Measurements from ENCODE around the gene TTYH3.

DNA sequence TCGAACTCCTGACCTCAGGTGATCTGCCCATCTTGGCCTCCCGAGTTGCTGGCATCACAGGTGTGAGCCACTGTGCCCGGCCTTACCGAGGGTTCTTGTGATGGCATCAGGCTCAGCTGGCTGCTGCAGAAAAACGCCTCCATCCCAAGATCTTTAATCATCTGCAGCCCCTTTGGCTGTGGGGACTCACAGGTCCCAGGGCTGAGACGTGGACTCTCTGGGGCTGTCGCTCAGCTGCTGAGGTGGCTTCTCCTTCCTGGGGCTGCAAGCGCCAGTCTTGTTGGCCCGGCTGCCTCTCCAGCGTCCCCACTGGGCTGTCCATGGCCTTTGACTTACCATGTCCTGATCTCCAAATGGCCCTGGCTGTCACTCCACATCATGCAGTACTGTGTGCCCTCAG, 76.3 kb downstream of the TTYH3 start:
- TF ChIP-seq, protein P1, sequence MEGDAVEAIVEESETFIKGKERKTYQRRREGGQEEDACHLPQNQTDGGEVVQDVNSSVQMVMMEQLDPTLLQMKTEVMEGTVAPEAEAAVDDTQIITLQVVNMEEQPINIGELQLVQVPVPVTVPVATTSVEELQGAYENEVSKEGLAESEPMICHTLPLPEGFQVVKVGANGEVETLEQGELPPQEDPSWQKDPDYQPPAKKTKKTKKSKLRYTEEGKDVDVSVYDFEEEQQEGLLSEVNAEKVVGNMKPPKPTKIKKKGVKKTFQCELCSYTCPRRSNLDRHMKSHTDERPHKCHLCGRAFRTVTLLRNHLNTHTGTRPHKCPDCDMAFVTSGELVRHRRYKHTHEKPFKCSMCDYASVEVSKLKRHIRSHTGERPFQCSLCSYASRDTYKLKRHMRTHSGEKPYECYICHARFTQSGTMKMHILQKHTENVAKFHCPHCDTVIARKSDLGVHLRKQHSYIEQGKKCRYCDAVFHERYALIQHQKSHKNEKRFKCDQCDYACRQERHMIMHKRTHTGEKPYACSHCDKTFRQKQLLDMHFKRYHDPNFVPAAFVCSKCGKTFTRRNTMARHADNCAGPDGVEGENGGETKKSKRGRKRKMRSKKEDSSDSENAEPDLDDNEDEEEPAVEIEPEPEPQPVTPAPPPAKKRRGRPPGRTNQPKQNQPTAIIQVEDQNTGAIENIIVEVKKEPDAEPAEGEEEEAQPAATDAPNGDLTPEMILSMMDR (IDR thresholded peaks at IDR 0.05): no peak
- no peak for TF ChIP-seq POLR2A (IDR thresholded peaks at IDR 0.05)

Data from thyroid gland (tissue), 4 donors.